ENCODE results near the gene TMEM79. TPM values are rescaled to one million over a fixed set of nuclear protein-coding genes. Genes with fewer than 3 reads are reported as not detected.

TMEM79 gene
- polyA plus RNA-seq, 1 donor (not counting 4 experiments of a cell fraction or from before 2014, with no cell fraction given), result 14.2 TPM

DNA sequence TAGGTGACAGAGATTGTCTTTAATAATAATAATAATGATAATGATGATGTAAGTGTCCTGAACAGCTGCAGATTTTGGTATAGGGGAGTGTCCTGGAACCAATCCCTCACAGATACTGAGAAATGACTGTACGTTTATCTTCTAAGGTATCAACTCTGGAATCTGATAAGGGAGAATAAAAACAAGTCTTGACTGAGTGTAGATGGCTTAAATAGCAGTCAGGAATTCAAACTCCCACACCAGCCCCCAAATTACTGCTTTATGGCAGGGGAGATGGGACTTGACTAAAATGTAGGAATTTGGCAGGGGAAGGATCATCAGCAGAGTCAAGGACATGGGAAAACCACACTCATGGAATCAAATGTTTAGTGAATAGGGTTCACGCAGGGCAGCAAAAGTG lies 21.1 kb downstream of the TMEM79 start:
- no peak for FAIRE-seq
- no peaks in the 10 kb centered on the region for H4K20me1 ChIP-seq (ENCODE audit: control insufficient read depth, extremely low read depth, insufficient read depth, low read length)
- dilution Hi-C loops (cut with MboI; ENCODE audit: extremely low pct_ligation_motif_present, low sequenced_read_pairs), result no loop called here
- H3K9me3 ChIP-seq (ENCODE audit: control insufficient read depth, low read depth, low read length), result no peaks in the 10 kb centered on the region
- no peaks in the 10 kb centered on the region for H3K27me3 ChIP-seq (ENCODE audit: control insufficient read depth, extremely low read depth, insufficient read depth, low read length)
- H3K79me2 ChIP-seq (ENCODE audit: control insufficient read depth, insufficient read depth, low read length), result no peaks in the 10 kb centered on the region
- no peak overlapping the region for H3K4me3 ChIP-seq (ENCODE audit: control insufficient read depth in 2 of 3, extremely low read depth in 1 of 3, insufficient read depth in 2 of 3, low read depth in 1 of 3, low read length in 3 of 3)
- no peak for TF ChIP-seq EZH2 (IDR thresholded peaks at IDR 0.05; ENCODE audit: low read length)
- TF ChIP-seq, protein P1, sequence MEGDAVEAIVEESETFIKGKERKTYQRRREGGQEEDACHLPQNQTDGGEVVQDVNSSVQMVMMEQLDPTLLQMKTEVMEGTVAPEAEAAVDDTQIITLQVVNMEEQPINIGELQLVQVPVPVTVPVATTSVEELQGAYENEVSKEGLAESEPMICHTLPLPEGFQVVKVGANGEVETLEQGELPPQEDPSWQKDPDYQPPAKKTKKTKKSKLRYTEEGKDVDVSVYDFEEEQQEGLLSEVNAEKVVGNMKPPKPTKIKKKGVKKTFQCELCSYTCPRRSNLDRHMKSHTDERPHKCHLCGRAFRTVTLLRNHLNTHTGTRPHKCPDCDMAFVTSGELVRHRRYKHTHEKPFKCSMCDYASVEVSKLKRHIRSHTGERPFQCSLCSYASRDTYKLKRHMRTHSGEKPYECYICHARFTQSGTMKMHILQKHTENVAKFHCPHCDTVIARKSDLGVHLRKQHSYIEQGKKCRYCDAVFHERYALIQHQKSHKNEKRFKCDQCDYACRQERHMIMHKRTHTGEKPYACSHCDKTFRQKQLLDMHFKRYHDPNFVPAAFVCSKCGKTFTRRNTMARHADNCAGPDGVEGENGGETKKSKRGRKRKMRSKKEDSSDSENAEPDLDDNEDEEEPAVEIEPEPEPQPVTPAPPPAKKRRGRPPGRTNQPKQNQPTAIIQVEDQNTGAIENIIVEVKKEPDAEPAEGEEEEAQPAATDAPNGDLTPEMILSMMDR (optimal IDR thresholded peaks at IDR 0.05 in 1 of 3, IDR thresholded peaks at IDR 0.05 in 1 of 3, conservative IDR thresholded peaks at IDR 0.05 in 1 of 3; ENCODE audit: extremely low read depth in 1 of 3, insufficient read depth in 2 of 3, low read length in 3 of 3), result no peak
- H2AFZ ChIP-seq (ENCODE audit: control insufficient read depth, low read length), result no peak overlapping the region
- no peaks in the 10 kb centered on the region for H3K9me1 ChIP-seq (ENCODE audit: control insufficient read depth, extremely low read depth, insufficient read depth, low read length)
- peaks cover 12% of the 10 kb centered on the region in 2 experiments for H3K36me3 ChIP-seq (ENCODE audit: control insufficient read depth in 2 of 2, extremely low read depth in 1 of 2, insufficient read depth in 2 of 2, low read length in 2 of 2)
- H3K27ac ChIP-seq (ENCODE audit: control insufficient read depth, insufficient read depth, low read length), result no peak overlapping the region
- DNase-seq (ENCODE audit: low read depth, low spot score), result no peak
- H3K9ac ChIP-seq (ENCODE audit: control insufficient read depth, extremely low read depth, insufficient read depth, low read length), result no peak overlapping the region
- peaks cover 9% of the 10 kb centered on the region for H3K4me1 ChIP-seq (ENCODE audit: control insufficient read depth, extremely low read depth, insufficient read depth, low read length)
- H3K4me2 ChIP-seq (ENCODE audit: control insufficient read depth, extremely low read depth, insufficient read depth, low read depth, low read length), result no peak overlapping the region

DNA sequence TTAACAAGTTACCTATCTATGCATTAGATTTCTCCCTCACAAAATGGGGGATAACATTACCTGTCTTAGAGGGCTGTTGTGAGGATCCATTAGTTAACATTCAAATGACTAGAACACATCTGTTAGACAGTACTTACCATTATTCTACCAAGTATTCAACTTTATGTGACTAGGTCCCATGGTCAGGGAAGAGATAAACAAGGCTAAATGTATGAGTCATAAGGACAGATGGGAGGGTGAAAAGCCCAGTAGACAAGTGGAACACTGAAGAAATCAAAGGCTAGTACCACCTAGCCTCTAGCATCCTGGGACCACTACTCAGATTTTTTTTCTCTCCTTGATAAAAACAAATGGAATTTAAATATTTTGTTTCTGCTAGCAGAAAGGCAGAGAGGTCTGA lies 24.0 kb downstream of the TMEM79 start:
- peaks cover 29% of the 10 kb centered on the region in 2 experiments for H3K36me3 ChIP-seq (ENCODE audit: control insufficient read depth in 2 of 2, extremely low read depth in 1 of 2, insufficient read depth in 2 of 2, low read length in 2 of 2)
- H3K27me3 ChIP-seq (ENCODE audit: control insufficient read depth, extremely low read depth, insufficient read depth, low read length), result no peaks in the 10 kb centered on the region
- H3K79me2 ChIP-seq (ENCODE audit: control insufficient read depth, insufficient read depth, low read length), result no peaks in the 10 kb centered on the region
- no peak overlapping the region for H3K4me3 ChIP-seq (ENCODE audit: control insufficient read depth in 2 of 3, extremely low read depth in 1 of 3, insufficient read depth in 2 of 3, low read depth in 1 of 3, low read length in 3 of 3)
- peaks cover 2% of the 10 kb centered on the region for H3K9me1 ChIP-seq (ENCODE audit: control insufficient read depth, extremely low read depth, insufficient read depth, low read length)
- no peak overlapping the region for H3K9ac ChIP-seq (ENCODE audit: control insufficient read depth, extremely low read depth, insufficient read depth, low read length)
- TF ChIP-seq, protein P1 (optimal IDR thresholded peaks at IDR 0.05 in 1 of 3, IDR thresholded peaks at IDR 0.05 in 1 of 3, conservative IDR thresholded peaks at IDR 0.05 in 1 of 3; ENCODE audit: extremely low read depth in 1 of 3, insufficient read depth in 2 of 3, low read length in 3 of 3), result no peak
- no peak for TF ChIP-seq EZH2 (IDR thresholded peaks at IDR 0.05; ENCODE audit: low read length)
- no peaks in the 10 kb centered on the region for H4K20me1 ChIP-seq (ENCODE audit: control insufficient read depth, extremely low read depth, insufficient read depth, low read length)
- no peak overlapping the region for H3K27ac ChIP-seq (ENCODE audit: control insufficient read depth, insufficient read depth, low read length)
- DNase-seq (ENCODE audit: low read depth, low spot score) (no peak), FAIRE-seq (no peak)
- dilution Hi-C loops (cut with MboI; ENCODE audit: extremely low pct_ligation_motif_present, low sequenced_read_pairs), result no loop called here
- no peak overlapping the region for H3K4me2 ChIP-seq (ENCODE audit: control insufficient read depth, extremely low read depth, insufficient read depth, low read depth, low read length)
- H3K4me1 ChIP-seq (ENCODE audit: control insufficient read depth, extremely low read depth, insufficient read depth, low read length), result peaks cover 3% of the 10 kb centered on the region
- no peak overlapping the region for H2AFZ ChIP-seq (ENCODE audit: control insufficient read depth, low read length)
- no peaks in the 10 kb centered on the region for H3K9me3 ChIP-seq (ENCODE audit: control insufficient read depth, low read depth, low read length)

Measured in keratinocyte (primary cell).